ENCODE results near the gene ATF7. TPM values are rescaled to one million over a fixed set of nuclear protein-coding genes. Genes with fewer than 3 reads are reported as not detected.

ATF7 gene
- total RNA-seq, 4 donors from 2014 or later, result 14.2 to 29.7 (median 26.8) TPM

- H3K27me3 ChIP-seq, result no peaks in the 10 kb centered on the region
- TF ChIP-seq EP300 (IDR thresholded peaks at IDR 0.05; ENCODE audit: low read depth), result no peak
- TF ChIP-seq POLR2A (IDR thresholded peaks at IDR 0.05), result no peak
- no peak for TF ChIP-seq CTCF (IDR thresholded peaks at IDR 0.05)
- TF ChIP-seq POLR2AphosphoS5 (IDR thresholded peaks at IDR 0.05), result no peak
- no peak overlapping the region for H3K27ac ChIP-seq
- H3K36me3 ChIP-seq, result peaks cover 0 to 68% (median 22%) of the 10 kb centered on the region in 4 donors
- in situ Hi-C loops (cut with MboI; ENCODE audit: low pct_ligation_motif_present in 1 of 4, low pct_unique_long_range_greater_than_20kb in 1 of 4, low sequenced_read_pairs in 3 of 4) (no loop called here), intact Hi-C loops (cut with DNase I; ENCODE audit: low total_unique reads) (loop anchor here (10.0 kb wide), 1 partner anchor 640 kb away; no protein-coding TSS in a partner anchor)
- H3K4me1 ChIP-seq, result no peaks in the 10 kb centered on the region
- H3K9me3 ChIP-seq, result no peaks in the 10 kb centered on the region
- DNase-seq, result no peak
- H3K4me3 ChIP-seq, result no peak overlapping the region
- WGBS, 2 donors (ENCODE audit: low coverage in 1 of 2), result 68 to 100% methylated on average over 1 to 2 of the region's 2 CpGs
Measured at GRCh38 chr12:53515291-53515680, 110.9 kb downstream of the ATF7 start.

- no peak overlapping the region for H3K27ac ChIP-seq
- peaks cover 0 to 65% (median 21%) of the 10 kb centered on the region in 4 donors for H3K36me3 ChIP-seq
- H3K9me3 ChIP-seq, result no peaks in the 10 kb centered on the region
- no peaks in the 10 kb centered on the region for H3K27me3 ChIP-seq
- intact Hi-C loops (cut with DNase I; ENCODE audit: low total_unique reads), result loop anchor here (10.0 kb wide), 1 partner anchor 640 kb away; no protein-coding TSS in a partner anchor
- no peaks in the 10 kb centered on the region for H3K4me1 ChIP-seq
- DNase-seq, result no peak
- 79 to 93% methylated on average over 4 to 6 of the region's 6 CpGs for WGBS, 2 donors (ENCODE audit: low coverage in 1 of 2)
- in situ Hi-C loops (cut with MboI; ENCODE audit: low pct_ligation_motif_present in 1 of 4, low pct_unique_long_range_greater_than_20kb in 1 of 4, low sequenced_read_pairs in 3 of 4), result no loop called here
- TF ChIP-seq POLR2AphosphoS5 (IDR thresholded peaks at IDR 0.05), result no peak
- TF ChIP-seq EP300 (IDR thresholded peaks at IDR 0.05; ENCODE audit: low read depth), result no peak
- TF ChIP-seq CTCF (IDR thresholded peaks at IDR 0.05), result no peak
- TF ChIP-seq POLR2A (IDR thresholded peaks at IDR 0.05), result no peak
- no peak overlapping the region for H3K4me3 ChIP-seq
Measured at GRCh38 chr12:53514628-53515290, 111.4 kb downstream of the ATF7 start.

- TF ChIP-seq EP300 (IDR thresholded peaks at IDR 0.05; ENCODE audit: low read depth) (no peak), POLR2AphosphoS5 (IDR thresholded peaks at IDR 0.05) (no peak), POLR2A (IDR thresholded peaks at IDR 0.05) (no peak), CTCF (IDR thresholded peaks at IDR 0.05) (no peak)
- 80 to 87% methylated on average over 2 to 6 of the region's 6 CpGs for WGBS, 2 donors (ENCODE audit: low coverage in 1 of 2)
- in situ Hi-C loops (cut with MboI; ENCODE audit: low pct_ligation_motif_present in 1 of 4, low pct_unique_long_range_greater_than_20kb in 1 of 4, low sequenced_read_pairs in 3 of 4), result no loop called here
- H3K27ac ChIP-seq, result no peak overlapping the region
- intact Hi-C loops (cut with DNase I; ENCODE audit: low total_unique reads), result loop anchor here (10.0 kb wide), 1 partner anchor 639 kb away; no protein-coding TSS in a partner anchor
- H3K36me3 ChIP-seq, result peaks cover 0 to 65% (median 21%) of the 10 kb centered on the region in 4 donors
- H3K27me3 ChIP-seq, result no peaks in the 10 kb centered on the region
- no peak for DNase-seq
- peaks cover 0 to 2% (median 0%) of the 10 kb centered on the region in 4 donors for H3K4me1 ChIP-seq
- H3K4me3 ChIP-seq, result no peak overlapping the region
- no peaks in the 10 kb centered on the region for H3K9me3 ChIP-seq
Measured at GRCh38 chr12:53513712-53514410, 112.3 kb downstream of the ATF7 start.

- in situ Hi-C loops (cut with MboI; ENCODE audit: low pct_ligation_motif_present in 1 of 4, low pct_unique_long_range_greater_than_20kb in 1 of 4, low sequenced_read_pairs in 3 of 4) (no loop called here), intact Hi-C loops (cut with DNase I; ENCODE audit: low total_unique reads) (loop anchor here (10.0 kb wide), 1 partner anchor 635 kb away; no protein-coding TSS in a partner anchor)
- H3K27me3 ChIP-seq, result no peaks in the 10 kb centered on the region
- no peak overlapping the region for H3K27ac ChIP-seq
- WGBS, 2 donors (ENCODE audit: low coverage in 1 of 2), result 76% methylated on average over 9 of the region's 9 CpGs; no CpG with 5 or more reads in 1 of the 2 donors
- peaks cover 0 to 9% (median 0%) of the 10 kb centered on the region in 4 donors for H3K4me1 ChIP-seq
- H3K9me3 ChIP-seq, result no peaks in the 10 kb centered on the region
- TF ChIP-seq POLR2A (IDR thresholded peaks at IDR 0.05), result no peak
- no peak for TF ChIP-seq EP300 (IDR thresholded peaks at IDR 0.05; ENCODE audit: low read depth)
- no peak for TF ChIP-seq CTCF (IDR thresholded peaks at IDR 0.05)
- no peak for TF ChIP-seq POLR2AphosphoS5 (IDR thresholded peaks at IDR 0.05)
- DNase-seq, result no peak
- peaks cover 0 to 38% (median 9%) of the 10 kb centered on the region in 4 donors for H3K36me3 ChIP-seq
- H3K4me3 ChIP-seq, result no peak overlapping the region
Measured at GRCh38 chr12:53510181-53510812, 115.9 kb downstream of the ATF7 start.
